Adrenal gland (tissue), 12 donors: ENCODE measurements around the gene ING5. TPM values are rescaled to one million over a fixed set of nuclear protein-coding genes. Genes with fewer than 3 reads are reported as not detected.

Source experiments
- DNase-seq, 7 donors: peaks; one replicate each; pipeline ENCODE4 v3.0.0-alpha.2; 2019 to 2020
- H3K27ac ChIP-seq, 5 donors: fragments of 200-600 bp; sonication (generic) in 4 of 5; 1 replicate in 3 of 5; 2 replicates in 2 of 5; pipeline versions ENCODE4 v1.5.1 to v1.8.0; 2016 to 2020; ENCODE audit warnings: mild to moderate bottlenecking in 1 of 5
- H3K27me3 ChIP-seq: fragments of 200-600 bp; 2 replicates; pipeline ENCODE4 v1.8.0; 2021
- H3K36me3 ChIP-seq, 2 donors: fragments of 200-600 bp; replicated peaks in 1 of 2; 1 replicate in 1 of 2; 2 replicates in 1 of 2; pipeline versions ENCODE4 v1.5.1 to v1.8.0; 2018 to 2022
- H3K4me1 ChIP-seq, 2 donors: fragments of 200-600 bp; replicated peaks in 1 of 2; 1 replicate in 1 of 2; 2 replicates in 1 of 2; pipeline versions ENCODE4 v1.5.1 to v1.8.0; 2018 to 2021
- H3K4me3 ChIP-seq, 4 donors: fragments of 200-600 bp; sonication (generic) in 3 of 4; one replicate each; pipeline ENCODE4 v1.5.1; 2016 to 2018
- H3K9me3 ChIP-seq, 3 donors: fragments of 200-600 bp; sonication (generic) in 1 of 3; replicated peaks in 1 of 3; 1 replicate in 2 of 3; 2 replicates in 1 of 3; pipeline versions ENCODE4 v1.5.1 to v1.8.0; 2016 to 2021
- POLR2A ChIP-seq, 2 donors: fragments of 450-650 bp; IDR thresholded peaks; one replicate each; pipeline ENCODE4 v1.6.1; 2017; ENCODE audit warnings: antibody characterized with exemption in 2 of 2, mild to moderate bottlenecking in 2 of 2, moderate library complexity in 1 of 2
- WGBS, 4 donors: extraction: QIAGEN DNeasy Blood & Tissue Kit in 2 of 4; methylation state at CpG; one replicate each; pipeline versions ENCODE4 v1.1.5 to v1.1.7; 2013 to 2017; 5-methylcytosine and 5-hydroxymethylcytosine counted together
- intact Hi-C, 2 donors: fragments of 100-400 bp; cut with DNase I; formaldehyde crosslinking; loops; one replicate each; pipeline versions ENCODE4 v1.14.1 to v1.15.0; 2022 to 2023
- polyA plus RNA-seq, 3 donors: library from polyadenylated mRNA; stranded (reverse); fragments of 200-250 nt in 2 of 3; fragments of 350-450 nt in 1 of 3; fragmentation: Illumina TruSeq in 1 of 3; extraction: RNeasy Lipid Tissue Mini Kit (QIAGEN cat#74804) in 1 of 3; gene quantifications; one replicate each; pipeline ENCODE4 v1.2.3, GENCODE V29; 2013 to 2014
- total RNA-seq, 9 donors: library from RNA; depleted of rRNA in 4 of 9; stranded (reverse); fragments of >200 nt in 4 of 9; fragments of 120-200 nt in 1 of 9; fragmentation: NEBNext Ultra II Directional in 1 of 9; extraction: Animal tissue kit (Norgen Biotek cat#: 25700) in 1 of 9; gene quantifications; one replicate each; pipeline versions ENCODE4 v1.1.0 to v1.2.4, GENCODE V29; 2013 to 2023
- TF ChIP-seq, protein P1 (sequence below), 6 experiments: fragments of 450-650 bp in 4 of 6; fragments of 200-600 bp in 2 of 6; sonication (generic) in 1 of 6; IDR thresholded peaks; 1 replicate in 5 of 6; 2 replicates in 1 of 6; pipeline versions ENCODE4 v1.5.1 to v1.8.0; 2016 to 2021; ENCODE audit warnings: antibody characterized with exemption in 6 of 6, mild to moderate bottlenecking in 2 of 6, moderate library complexity in 1 of 6
- donor health status: healthy with polysubstance abuse.
- donor health status: Bipolar disorder and iron deficiency.
- donor health status: DM: yes; HTN: yes; CAD: no.
- donor health status: DM: no; HTN: no; CAD: no.
- donor health status: DM: no; HTN: no; CAD: no.
- donor health status: DM: yes; HTN: yes; CAD: no.

The ING5 gene
- total and polyA plus RNA-seq, 12 donors = 13.3 to 83.1 (median 31.7) TPM

DNA sequence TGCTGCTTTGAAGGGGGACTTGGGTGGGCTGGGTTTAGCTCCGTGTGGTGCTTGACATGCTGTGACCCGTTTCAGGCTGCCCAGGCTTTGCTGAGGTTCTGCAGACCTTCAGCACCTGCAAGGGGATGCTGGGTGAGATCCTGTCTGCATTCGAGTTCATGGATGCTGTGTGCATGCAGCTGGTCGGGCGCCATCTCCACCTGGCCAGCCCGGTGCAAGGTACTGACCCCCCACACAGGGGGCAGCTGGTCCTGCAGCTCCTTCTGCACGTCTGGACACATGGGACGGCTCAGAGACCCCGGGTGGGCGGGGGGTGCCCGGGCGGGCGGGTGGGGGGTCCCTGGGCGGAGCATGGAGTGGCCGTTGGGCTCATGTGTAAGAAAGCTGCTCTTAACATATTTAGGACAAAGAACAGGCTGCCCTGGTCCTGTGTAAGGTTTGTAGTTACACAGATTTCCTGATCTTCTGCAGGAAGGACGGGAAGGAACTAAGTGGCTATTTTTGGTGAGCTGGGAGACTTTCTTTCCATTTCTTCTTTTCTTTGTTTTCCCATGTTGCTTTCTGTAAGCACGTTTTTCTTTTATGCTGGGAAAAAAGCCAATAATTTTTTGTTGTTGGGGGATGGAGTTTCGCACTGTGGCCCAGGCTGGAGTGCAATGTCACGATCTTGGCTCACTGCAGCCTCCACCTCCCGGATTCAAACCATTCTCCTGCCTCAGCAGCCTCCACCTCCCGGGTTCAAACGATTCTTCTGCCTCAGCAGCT, 48.4 kb downstream of the ING5 start:
- no peaks in the 10 kb centered on the region for H3K9me3 ChIP-seq
- no peaks in the 10 kb centered on the region for H3K27me3 ChIP-seq
- peaks cover 0 to 18% of the 10 kb centered on the region in 2 donors for H3K36me3 ChIP-seq
- no peak for DNase-seq
- WGBS, 4 donors = 56 to 79% (median 67%) methylated on average over 13 to 22 of the region's 22 CpGs
- no peak overlapping the region for H3K4me3 ChIP-seq
- intact Hi-C loops = no loop called here
- peak overlapping the region in 1 of 5 donors; percentile 66 for H3K27ac ChIP-seq
- H3K4me1 ChIP-seq = no peaks in the 10 kb centered on the region
- TF ChIP-seq, protein P1, sequence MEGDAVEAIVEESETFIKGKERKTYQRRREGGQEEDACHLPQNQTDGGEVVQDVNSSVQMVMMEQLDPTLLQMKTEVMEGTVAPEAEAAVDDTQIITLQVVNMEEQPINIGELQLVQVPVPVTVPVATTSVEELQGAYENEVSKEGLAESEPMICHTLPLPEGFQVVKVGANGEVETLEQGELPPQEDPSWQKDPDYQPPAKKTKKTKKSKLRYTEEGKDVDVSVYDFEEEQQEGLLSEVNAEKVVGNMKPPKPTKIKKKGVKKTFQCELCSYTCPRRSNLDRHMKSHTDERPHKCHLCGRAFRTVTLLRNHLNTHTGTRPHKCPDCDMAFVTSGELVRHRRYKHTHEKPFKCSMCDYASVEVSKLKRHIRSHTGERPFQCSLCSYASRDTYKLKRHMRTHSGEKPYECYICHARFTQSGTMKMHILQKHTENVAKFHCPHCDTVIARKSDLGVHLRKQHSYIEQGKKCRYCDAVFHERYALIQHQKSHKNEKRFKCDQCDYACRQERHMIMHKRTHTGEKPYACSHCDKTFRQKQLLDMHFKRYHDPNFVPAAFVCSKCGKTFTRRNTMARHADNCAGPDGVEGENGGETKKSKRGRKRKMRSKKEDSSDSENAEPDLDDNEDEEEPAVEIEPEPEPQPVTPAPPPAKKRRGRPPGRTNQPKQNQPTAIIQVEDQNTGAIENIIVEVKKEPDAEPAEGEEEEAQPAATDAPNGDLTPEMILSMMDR (IDR thresholded peaks at IDR 0.05) = no peak
- TF ChIP-seq POLR2A (IDR thresholded peaks at IDR 0.05) = no peak

DNA sequence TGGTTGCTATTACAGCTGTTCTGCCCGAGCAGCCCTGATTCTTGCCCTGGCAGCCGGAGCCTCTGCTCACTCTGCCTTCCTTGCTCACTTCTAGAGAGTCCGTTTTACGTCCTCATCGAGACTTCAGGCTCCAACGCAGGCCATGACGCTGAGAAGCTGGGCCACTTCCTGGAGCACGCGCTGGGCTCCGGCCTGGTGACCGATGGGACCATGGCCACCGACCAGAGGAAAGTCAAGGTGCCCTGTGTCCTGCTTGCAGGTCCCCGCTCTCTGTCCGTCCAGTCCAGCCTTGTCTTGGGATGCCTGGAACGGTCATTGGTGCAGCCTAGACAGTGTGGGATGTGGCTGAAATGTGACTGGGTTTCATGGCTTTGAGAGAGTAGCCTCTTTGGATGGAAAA, 49.3 kb downstream of the ING5 start:
- peak overlapping the region in 1 of 5 donors; percentile 66 for H3K27ac ChIP-seq

DNA sequence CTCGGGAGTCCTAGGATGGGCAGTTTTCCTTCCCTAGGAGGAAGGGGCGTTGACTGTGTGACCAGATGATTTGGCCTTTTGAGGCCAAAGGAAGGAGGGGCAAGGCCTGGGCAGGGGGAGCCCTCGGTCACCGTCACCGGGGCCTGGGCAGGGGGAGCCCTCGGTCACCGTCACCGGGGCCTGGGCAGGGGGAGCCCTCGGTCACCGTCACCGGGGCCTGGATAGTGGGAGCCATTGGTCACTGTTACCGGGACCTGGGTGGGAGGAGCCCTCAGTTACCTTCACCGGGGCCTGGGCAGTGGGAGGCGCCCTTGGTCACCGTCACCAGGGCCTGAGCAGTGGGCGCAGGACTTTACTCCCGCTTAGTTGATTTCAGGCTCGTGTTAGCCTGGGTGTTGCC, 49.9 kb downstream of the ING5 start:
- TF ChIP-seq POLR2A (IDR thresholded peaks at IDR 0.05) = no peak
- TF ChIP-seq, protein P1 (IDR thresholded peaks at IDR 0.05) = no peak
- no peaks in the 10 kb centered on the region for H3K27me3 ChIP-seq
- intact Hi-C loops = no loop called here
- 90 to 96% (median 93%) methylated on average over 5 to 18 of the region's 18 CpGs for whole genome bisulfite sequencing, 4 donors
- no peak overlapping the region for H3K4me3 ChIP-seq
- H3K9me3 ChIP-seq = no peaks in the 10 kb centered on the region
- no peak overlapping the region for H3K27ac ChIP-seq
- H3K36me3 ChIP-seq = peaks cover 0 to 30% of the 10 kb centered on the region in 2 donors
- DNase-seq = no peak
- H3K4me1 ChIP-seq = no peaks in the 10 kb centered on the region

More for the DNA sequence above, 49.3 kb downstream of the ING5 start:
- TF ChIP-seq, protein P1 (IDR thresholded peaks at IDR 0.05) = no peak
- TF ChIP-seq POLR2A (IDR thresholded peaks at IDR 0.05) = no peak
- Histone ChIP-seq H3K9me3 (no peaks in the 10 kb centered on the region), H3K4me1 (no peaks in the 10 kb centered on the region), H3K36me3 (peaks cover 0 to 26% of the 10 kb centered on the region in 2 donors), H3K27me3 (no peaks in the 10 kb centered on the region), H3K4me3 (no peak overlapping the region)
- DNase-seq = no peak
- WGBS, 4 donors = 85 to 97% (median 92%) methylated on average over 7 to 15 of the region's 15 CpGs
- intact Hi-C loops = no loop called here

DNA sequence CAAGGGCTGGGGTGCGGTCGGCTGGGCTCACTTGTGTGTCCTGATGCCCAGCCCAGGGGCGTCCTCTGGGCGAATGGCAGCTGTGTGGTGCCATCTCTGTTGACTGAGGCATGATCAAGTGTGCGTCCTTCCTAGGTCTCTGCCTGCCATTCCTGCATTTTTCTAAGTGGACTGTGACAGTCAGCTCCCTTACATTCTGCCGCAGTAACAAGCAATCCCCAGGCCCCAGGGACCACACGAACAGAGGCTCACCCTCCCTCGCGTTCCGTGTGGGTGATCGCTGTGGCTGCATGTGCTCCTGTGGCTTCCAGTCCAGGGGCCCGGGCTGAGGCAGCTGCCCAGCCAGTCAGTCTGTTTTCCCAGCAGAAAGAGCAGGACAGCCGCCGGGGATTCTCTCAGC, 50.4 kb downstream of the ING5 start:
- intact Hi-C loops = no loop called here
- no peak for DNase-seq
- no peak for TF ChIP-seq POLR2A (IDR thresholded peaks at IDR 0.05)
- H3K36me3 ChIP-seq = peaks cover 0 to 32% of the 10 kb centered on the region in 2 donors
- no peak overlapping the region for H3K4me3 ChIP-seq
- WGBS, 4 donors = 96 to 99% (median 98%) methylated on average over 8 to 14 of the region's 14 CpGs
- H3K9me3 ChIP-seq = no peaks in the 10 kb centered on the region
- no peak overlapping the region for H3K27ac ChIP-seq
- no peaks in the 10 kb centered on the region for H3K27me3 ChIP-seq
- no peaks in the 10 kb centered on the region for H3K4me1 ChIP-seq
